Adipocyte (in vitro differentiated cells): ENCODE results near the gene SRI.

Experiments used
- DNase-seq: peaks from one replicate; pipeline ENCODE4 v3.0.0-alpha.2; 2015; ENCODE audit warnings: low read depth
- H3K27me3 ChIP-seq: replicated peaks from 2 replicates; pipeline ENCODE4 v1.7.0; 2013; ENCODE audit warnings: mild to moderate bottlenecking, low read length, moderate library complexity; ENCODE audit not compliant: control insufficient read depth, insufficient read depth
- H3K36me3 ChIP-seq: 2 replicates; pipeline ENCODE4 v1.7.0; 2013; ENCODE audit warnings: low read length, mild to moderate bottlenecking, moderate library complexity; ENCODE audit not compliant: control insufficient read depth, insufficient read depth, severe bottlenecking
- H3K4me1 ChIP-seq: 2 replicates; pipeline ENCODE4 v1.7.0; 2013; ENCODE audit warnings: mild to moderate bottlenecking, low read length, moderate library complexity; ENCODE audit not compliant: control insufficient read depth, insufficient read depth
- H3K4me3 ChIP-seq: 2 replicates; pipeline ENCODE4 v1.7.0; 2013; ENCODE audit warnings: mild to moderate bottlenecking, low read length, moderate library complexity
- H3K9ac ChIP-seq: 2 replicates; pipeline ENCODE4 v1.7.0; 2013; ENCODE audit warnings: mild to moderate bottlenecking, low read length, moderate library complexity
- H3K9me3 ChIP-seq: 2 replicates; pipeline ENCODE4 v1.7.0; 2013; ENCODE audit warnings: mild to moderate bottlenecking, low read length, moderate library complexity; ENCODE audit not compliant: control insufficient read depth

Gene SRI

GRCh38 chr7:88204525-88205110 lies 15.2 kb downstream of the SRI start:
- Histone ChIP-seq H3K9ac (no peak overlapping the region), H3K27me3 (no peaks in the 10 kb centered on the region), H3K9me3 (no peaks in the 10 kb centered on the region), H3K36me3 (peaks cover 72% of the 10 kb centered on the region), H3K4me1 (no peaks in the 10 kb centered on the region), H3K4me3 (no peak overlapping the region)
- DNase-seq: no peak

GRCh38 chr7:88203401-88203800 lies 16.4 kb downstream of the SRI start:
- no peaks in the 10 kb centered on the region for H3K9me3 ChIP-seq
- no peak overlapping the region for H3K4me3 ChIP-seq
- DNase-seq: no peak
- no peaks in the 10 kb centered on the region for H3K27me3 ChIP-seq
- H3K9ac ChIP-seq: no peak overlapping the region
- H3K36me3 ChIP-seq: peaks cover 60% of the 10 kb centered on the region
- H3K4me1 ChIP-seq: no peaks in the 10 kb centered on the region

- Histone ChIP-seq H3K27me3 (no peaks in the 10 kb centered on the region), H3K9ac (no peak overlapping the region), H3K9me3 (no peaks in the 10 kb centered on the region), H3K36me3 (peaks cover 54% of the 10 kb centered on the region), H3K4me1 (no peaks in the 10 kb centered on the region), H3K4me3 (no peak overlapping the region)
- DNase-seq: no peak
These were observed 17.0 kb downstream of the SRI start for GRCh38 chr7:88202799-88203198.

GRCh38 chr7:88202278-88202677 lies 17.6 kb downstream of the SRI start:
- DNase-seq: no peak
- Histone ChIP-seq H3K4me1 (no peaks in the 10 kb centered on the region), H3K9me3 (no peaks in the 10 kb centered on the region), H3K36me3 (peaks cover 48% of the 10 kb centered on the region), H3K9ac (no peak overlapping the region), H3K4me3 (no peak overlapping the region), H3K27me3 (no peaks in the 10 kb centered on the region)

- Histone ChIP-seq H3K4me1 (no peaks in the 10 kb centered on the region), H3K4me3 (no peak overlapping the region), H3K9ac (no peak overlapping the region), H3K27me3 (no peaks in the 10 kb centered on the region), H3K9me3 (no peaks in the 10 kb centered on the region), H3K36me3 (peaks cover 39% of the 10 kb centered on the region)
- no peak for DNase-seq
These were observed 18.5 kb downstream of the SRI start for GRCh38 chr7:88201305-88201704.

- Histone ChIP-seq H3K27me3 (no peaks in the 10 kb centered on the region), H3K4me1 (no peaks in the 10 kb centered on the region), H3K9me3 (no peaks in the 10 kb centered on the region), H3K36me3 (peaks cover 33% of the 10 kb centered on the region), H3K4me3 (no peak overlapping the region), H3K9ac (no peak overlapping the region)
- DNase-seq: no peak
These were observed 19.0 kb downstream of the SRI start for GRCh38 chr7:88200789-88201188.

GRCh38 chr7:88200261-88200660 lies 19.6 kb downstream of the SRI start:
- H3K4me1 ChIP-seq: no peaks in the 10 kb centered on the region
- H3K27me3 ChIP-seq: no peaks in the 10 kb centered on the region
- peaks cover 28% of the 10 kb centered on the region for H3K36me3 ChIP-seq
- no peak overlapping the region for H3K9ac ChIP-seq
- H3K9me3 ChIP-seq: no peaks in the 10 kb centered on the region
- no peak for DNase-seq
- no peak overlapping the region for H3K4me3 ChIP-seq

GRCh38 chr7:88191911-88192310 lies 27.9 kb downstream of the SRI start:
- Histone ChIP-seq H3K4me3 (no peak overlapping the region), H3K4me1 (peaks cover 15% of the 10 kb centered on the region), H3K9ac (no peak overlapping the region), H3K36me3 (no peaks in the 10 kb centered on the region), H3K9me3 (no peaks in the 10 kb centered on the region), H3K27me3 (no peaks in the 10 kb centered on the region)
- no peak for DNase-seq

- Histone ChIP-seq H3K27me3 (no peaks in the 10 kb centered on the region), H3K4me1 (peaks cover 15% of the 10 kb centered on the region), H3K9ac (no peak overlapping the region), H3K36me3 (no peaks in the 10 kb centered on the region), H3K4me3 (peak overlapping the region; percentile 38), H3K9me3 (no peaks in the 10 kb centered on the region)
- DNase-seq: no peak
These were observed 34.2 kb downstream of the SRI start for GRCh38 chr7:88185650-88186049.

- H3K9me3 ChIP-seq: no peaks in the 10 kb centered on the region
- H3K27me3 ChIP-seq: no peaks in the 10 kb centered on the region
- peak overlapping the region; percentile 38 for H3K4me3 ChIP-seq
- peaks cover 18% of the 10 kb centered on the region for H3K4me1 ChIP-seq
- no peaks in the 10 kb centered on the region for H3K36me3 ChIP-seq
- peak; percentile 9 for DNase-seq
- peak overlapping the region; percentile 19 for H3K9ac ChIP-seq
These were observed 35.0 kb downstream of the SRI start for GRCh38 chr7:88184848-88185304.

GRCh38 chr7:88183051-88183450 lies 36.8 kb downstream of the SRI start:
- Histone ChIP-seq H3K36me3 (no peaks in the 10 kb centered on the region), H3K4me3 (no peak overlapping the region), H3K27me3 (no peaks in the 10 kb centered on the region), H3K9ac (no peak overlapping the region), H3K4me1 (peaks cover 18% of the 10 kb centered on the region), H3K9me3 (no peaks in the 10 kb centered on the region)
- DNase-seq: no peak

- no peak overlapping the region for H3K4me3 ChIP-seq
- no peaks in the 10 kb centered on the region for H3K27me3 ChIP-seq
- H3K4me1 ChIP-seq: peaks cover 3% of the 10 kb centered on the region
- no peak for DNase-seq
- no peak overlapping the region for H3K9ac ChIP-seq
- no peaks in the 10 kb centered on the region for H3K9me3 ChIP-seq
- H3K36me3 ChIP-seq: no peaks in the 10 kb centered on the region
These were observed 43.6 kb downstream of the SRI start for GRCh38 chr7:88176190-88176589.
